Activated T-helper 1 cell treated with anti-CD3 and anti-CD28 coated beads, Interleukin-2, amount 50 U/mL, for 16 hours (primary cell): ENCODE measurements around the gene PI16.
A peak's percentile ranks its signal among the peaks of the same experiment; 100 is the strongest.

Source experiments
- DNase-seq, 2 donors: peaks; one replicate each; pipeline ENCODE4 v3.0.0-alpha.2; 2020; ENCODE audit warnings: low read depth in 1 of 2, low spot score in 1 of 2

The PI16 gene, protein sequence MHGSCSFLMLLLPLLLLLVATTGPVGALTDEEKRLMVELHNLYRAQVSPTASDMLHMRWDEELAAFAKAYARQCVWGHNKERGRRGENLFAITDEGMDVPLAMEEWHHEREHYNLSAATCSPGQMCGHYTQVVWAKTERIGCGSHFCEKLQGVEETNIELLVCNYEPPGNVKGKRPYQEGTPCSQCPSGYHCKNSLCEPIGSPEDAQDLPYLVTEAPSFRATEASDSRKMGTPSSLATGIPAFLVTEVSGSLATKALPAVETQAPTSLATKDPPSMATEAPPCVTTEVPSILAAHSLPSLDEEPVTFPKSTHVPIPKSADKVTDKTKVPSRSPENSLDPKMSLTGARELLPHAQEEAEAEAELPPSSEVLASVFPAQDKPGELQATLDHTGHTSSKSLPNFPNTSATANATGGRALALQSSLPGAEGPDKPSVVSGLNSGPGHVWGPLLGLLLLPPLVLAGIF

GRCh38 chr6:36954262-36954931 lies at the start of gene PI16:
Gene PI16 (plus strand): TSS chr6:36954738. CDS start chr6:36954761, 23 bp downstream.
- no peak for DNase-seq

- DNase-seq: no peak
Measured at GRCh38 chr6:36904851-36905393, 49.6 kb upstream of the PI16 start.

DNA sequence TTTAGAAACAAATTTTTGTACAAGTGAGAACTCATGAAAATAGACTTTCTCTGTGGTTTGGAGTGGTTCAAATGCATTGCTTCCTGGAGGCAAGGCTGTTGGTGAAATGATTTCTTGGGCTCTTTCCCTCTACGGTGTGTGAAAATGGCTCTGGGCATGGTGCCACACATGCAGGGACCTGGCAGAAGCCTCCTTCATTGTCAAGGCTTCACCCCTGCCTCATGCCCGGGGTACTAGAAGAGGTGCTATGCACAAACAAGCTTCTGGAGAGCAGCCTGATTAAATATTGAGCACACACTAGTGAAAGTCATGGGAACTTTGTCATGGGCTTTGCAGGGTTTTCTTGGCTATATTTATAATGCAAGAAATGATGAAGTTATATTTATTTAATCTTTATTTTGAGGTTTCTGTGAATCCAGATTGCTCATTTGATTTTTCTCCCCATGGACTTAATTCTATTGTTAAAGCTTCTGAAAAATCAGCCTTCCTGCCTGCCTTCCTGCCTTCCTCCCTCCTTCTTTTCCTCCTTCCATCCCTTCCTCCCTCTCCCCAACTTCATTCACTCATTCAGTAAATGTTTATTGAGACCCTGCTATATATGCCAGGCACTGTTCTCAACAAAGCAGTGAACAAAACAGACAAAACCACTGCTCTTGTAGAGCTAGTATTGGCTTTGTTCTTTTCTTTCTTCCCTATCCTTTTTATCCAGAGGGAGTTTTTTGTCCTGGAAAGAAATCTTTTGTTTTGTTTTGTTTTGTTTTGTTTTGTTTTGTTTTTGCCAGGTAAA lies 47.8 kb upstream of the PI16 start:
- no peak for DNase-seq

- DNase-seq: no peak
Measured at GRCh38 chr6:36907781-36908180, 46.8 kb upstream of the PI16 start.

GRCh38 chr6:36908747-36909146 lies 45.8 kb upstream of the PI16 start:
- no peak for DNase-seq

- no peak for DNase-seq
Measured at GRCh38 chr6:36912030-36912454, 42.5 kb upstream of the PI16 start.

- peak in 1 of 2 donors; percentile 46 for DNase-seq
Measured at GRCh38 chr6:36912586-36912985, 42.0 kb upstream of the PI16 start.

DNA sequence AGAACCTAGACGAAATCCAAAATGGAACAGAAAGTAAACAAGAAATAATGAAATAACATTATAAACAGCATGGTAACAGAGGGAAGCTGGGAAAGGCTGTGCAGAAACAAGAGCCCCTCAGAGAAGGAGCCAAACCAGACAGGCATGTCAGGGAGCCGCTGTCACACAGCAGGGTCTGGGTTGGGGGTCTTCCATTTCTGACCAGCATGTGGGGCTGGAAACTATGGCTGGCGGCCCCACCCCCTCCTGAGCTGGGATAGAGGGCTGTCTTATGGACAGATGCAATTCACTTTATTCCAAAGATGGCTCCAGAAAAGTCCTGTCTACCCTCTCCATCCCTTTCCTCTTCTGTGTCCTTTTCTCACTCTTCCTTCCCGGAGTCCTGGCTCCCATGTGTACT lies 41.5 kb upstream of the PI16 start:
- DNase-seq: no peak

- DNase-seq: no peak
Measured at GRCh38 chr6:36914227-36914794, 40.2 kb upstream of the PI16 start.

- DNase-seq: no peak
Measured at GRCh38 chr6:36915599-36915998, 38.9 kb upstream of the PI16 start.

DNA sequence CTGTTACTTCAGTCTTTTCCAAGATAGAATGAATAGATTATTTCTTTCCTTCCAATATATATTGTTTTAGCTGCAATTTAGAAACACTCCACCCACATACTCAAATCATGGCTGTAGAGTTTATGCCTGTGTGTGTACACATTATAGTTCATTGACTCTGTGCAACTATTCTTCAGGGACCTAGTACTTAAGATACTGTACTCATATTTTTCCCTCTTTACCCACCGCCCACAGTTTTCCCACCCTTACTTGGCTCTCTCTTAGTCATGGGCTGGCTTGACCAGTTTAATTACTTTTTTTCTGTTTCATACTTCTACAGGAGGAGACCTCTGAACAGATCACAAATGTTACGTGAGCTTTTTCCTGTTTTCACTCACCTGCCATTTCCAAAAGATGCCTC lies 38.4 kb upstream of the PI16 start:
- DNase-seq: no peak

DNA sequence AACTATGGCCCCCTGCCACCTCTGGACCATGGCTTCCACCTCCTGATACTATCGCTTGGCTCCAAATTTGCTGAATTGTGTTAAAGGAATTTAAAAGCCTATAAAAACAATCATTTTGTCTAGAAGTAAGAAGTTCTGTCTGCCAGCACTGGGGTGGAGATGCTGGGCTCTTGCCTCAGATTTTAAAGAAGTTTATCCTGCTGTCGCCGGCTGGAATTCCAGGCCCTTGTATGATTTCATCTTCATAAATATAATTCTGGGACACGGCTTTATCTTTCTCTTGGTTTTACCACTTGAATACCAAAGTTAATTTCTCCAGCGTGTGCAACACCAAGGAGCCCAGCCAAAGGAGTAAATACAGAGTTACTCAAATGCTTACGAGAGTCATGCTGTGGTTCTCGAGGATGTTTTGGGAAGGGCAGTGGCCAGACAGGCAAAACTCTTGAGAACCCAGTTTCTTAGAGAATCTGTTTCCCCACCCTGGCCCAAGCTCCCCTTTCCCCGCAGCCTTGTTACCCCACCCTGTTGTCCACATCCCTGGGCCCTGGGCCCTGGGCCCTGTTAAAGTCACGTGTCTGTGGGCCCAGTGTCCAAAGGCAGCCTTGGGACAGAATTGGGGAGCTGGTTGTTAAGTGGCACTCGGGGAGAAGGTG lies 36.9 kb upstream of the PI16 start:
- no peak for DNase-seq

DNA sequence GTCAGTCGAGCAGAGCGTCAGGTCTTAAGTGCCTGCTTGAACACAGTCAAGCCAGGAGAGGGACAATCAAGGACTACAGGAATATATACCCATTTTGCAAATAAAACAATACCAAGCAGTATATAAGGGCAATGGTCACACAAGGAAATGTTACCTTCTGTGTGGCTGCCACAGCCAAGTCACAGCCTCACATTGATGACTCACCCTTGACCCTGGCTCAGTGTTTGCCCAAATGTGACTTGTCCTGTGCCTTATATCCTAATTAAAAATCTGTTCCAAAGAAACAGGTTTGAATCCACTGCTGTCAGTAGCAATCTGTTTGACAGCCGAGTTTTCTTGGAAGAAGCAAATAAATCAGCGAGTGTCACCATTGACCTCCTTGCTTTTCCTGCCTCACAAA lies 34.5 kb upstream of the PI16 start:
- no peak for DNase-seq

- no peak for DNase-seq
Measured at GRCh38 chr6:36920546-36920945, 34.0 kb upstream of the PI16 start.

GRCh38 chr6:36924131-36924530 lies 30.4 kb upstream of the PI16 start:
- no peak for DNase-seq

- no peak for DNase-seq
Measured at GRCh38 chr6:36924778-36925374, 29.7 kb upstream of the PI16 start.

DNA sequence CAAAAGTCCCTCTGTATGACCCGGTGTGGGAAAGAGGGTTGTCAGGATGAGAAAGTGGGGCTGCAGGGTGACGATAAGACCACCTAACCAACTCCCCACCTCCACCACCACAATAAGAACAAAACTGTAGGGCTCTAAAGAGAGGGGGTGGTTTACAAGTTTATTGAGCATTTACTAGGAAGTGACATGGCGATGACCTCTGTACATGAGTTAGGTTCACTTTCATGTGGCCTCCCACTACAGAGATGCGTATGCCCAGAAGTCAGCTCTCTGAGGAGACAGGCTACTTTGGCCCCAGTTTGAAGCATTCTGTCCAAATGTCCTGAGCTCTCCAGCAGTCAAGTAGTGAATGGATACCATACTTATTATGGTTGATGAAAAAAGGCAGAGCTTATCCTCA lies 28.7 kb upstream of the PI16 start:
- no peak for DNase-seq

GRCh38 chr6:36926708-36927513 lies 27.6 kb upstream of the PI16 start:
- no peak for DNase-seq
